PC-9 (cell line): ENCODE data around the gene PET100. TPM values are rescaled to one million over a fixed set of nuclear protein-coding genes. Genes with fewer than 3 reads are reported as not detected.

Source experiments
- BruUV-seq: library from RNA; stranded (reverse); fragments of 400-500 nt; replicated peaks from 2 replicates; lab custom pipeline; 2021; lab: Mats Ljungman, UMichigan
- CTCF ChIA-PET: fragments of 300-600 bp; sonication (Branson Sonifier 250); formaldehyde crosslinking; loops from one replicate; lab custom pipeline; 2022; ENCODE audit warnings: antibody characterized with exemption; lab: Charles Lee
- POLR2A ChIA-PET: fragments of 300-600 bp; sonication (Branson Sonifier 250); formaldehyde crosslinking; loops from one replicate; lab custom pipeline; 2022; ENCODE audit warnings: antibody characterized with exemption; ENCODE audit not compliant: unreplicated experiment; lab: Charles Lee
- DNase-seq, 2 experiments: peaks; one replicate each; pipeline versions ENCODE4 v3.0.0 to v3.0.0-alpha.2; 2015 to 2022; ENCODE audit warnings: mixed read lengths in 1 of 2
- H2AFZ ChIP-seq: fragments of 200-600 bp; sonication (generic); 2 replicates; pipeline ENCODE4 v1.8.1; 2017; ENCODE audit warnings: antibody characterized with exemption
- H3F3A ChIP-seq: fragments of 200-600 bp; sonication (generic); 2 replicates; pipeline ENCODE4 v1.8.1; 2017; ENCODE audit warnings: antibody characterized with exemption, mild to moderate bottlenecking, low read depth; ENCODE audit not compliant: insufficient read depth
- H3K27ac ChIP-seq: fragments of 200-600 bp; sonication (generic); 2 replicates; pipeline ENCODE4 v1.6.1; 2016; ENCODE audit warnings: mixed run types
- H3K27me3 ChIP-seq: fragments of 200-600 bp; sonication (generic); 2 replicates; pipeline ENCODE4 v1.6.1; 2016; ENCODE audit warnings: low read depth, mixed run types; ENCODE audit not compliant: insufficient read depth
- H3K36me3 ChIP-seq: fragments of 200-600 bp; sonication (generic); 2 replicates; pipeline ENCODE4 v1.6.1; 2016; ENCODE audit warnings: low read depth, mixed run types
- H3K4me1 ChIP-seq: fragments of 200-600 bp; sonication (generic); replicated peaks from 2 replicates; pipeline ENCODE4 v1.6.1; 2016; ENCODE audit warnings: mixed run types; ENCODE audit not compliant: insufficient read depth
- H3K4me2 ChIP-seq: fragments of 200-600 bp; sonication (generic); 2 replicates; pipeline ENCODE4 v1.6.1; 2017; ENCODE audit warnings: mixed run types
- H3K4me3 ChIP-seq: fragments of 200-600 bp; sonication (generic); 2 replicates; pipeline ENCODE4 v1.6.1; 2016; ENCODE audit warnings: mixed run types
- H3K79me2 ChIP-seq: fragments of 200-600 bp; sonication (generic); 2 replicates; pipeline ENCODE4 v1.6.1; 2017; ENCODE audit warnings: low read depth, mixed run types
- H3K9me2 ChIP-seq: fragments of 200-600 bp; sonication (generic); 2 replicates; pipeline ENCODE4 v1.8.1; 2017; ENCODE audit warnings: mild to moderate bottlenecking; ENCODE audit not compliant: insufficient read depth
- H3K9me3 ChIP-seq: fragments of 200-600 bp; sonication (generic); 2 replicates; pipeline ENCODE4 v1.8.1; 2016; ENCODE audit warnings: low read depth; ENCODE audit not compliant: insufficient read depth
- H4K20me1 ChIP-seq: fragments of 200-600 bp; sonication (generic); 2 replicates; pipeline ENCODE4 v1.8.1; 2017; ENCODE audit not compliant: insufficient read depth
- CTCF ChIP-seq: fragments of 200-600 bp; sonication (generic); conservative IDR thresholded peaks from 2 replicates; pipeline ENCODE4 v1.6.1; 2017; ENCODE audit warnings: mixed run types, antibody characterized with exemption, mild to moderate bottlenecking, moderate library complexity
- EZH2 ChIP-seq: fragments of 200-600 bp; sonication (generic); IDR thresholded peaks from 2 replicates; pipeline ENCODE4 v1.8.0; 2017; ENCODE audit warnings: antibody characterized with exemption, low read depth
- intact Hi-C: fragments of 100-400 bp; cut with micrococcal nuclease; formaldehyde crosslinking; loops from one replicate; pipeline ENCODE4 v1.10.0; 2022; ENCODE audit not compliant: unreplicated experiment
- total RNA-seq: library from RNA; stranded (reverse); gene quantifications from 2 replicates; pipeline ENCODE4 v1.2.3, GENCODE V29; 2021

PET100 gene
- total RNA-seq, 1 experiment from 2014 or later, result 149 TPM

GRCh38 chr19:7644550-7644877 lies 14.9 kb downstream of the PET100 start:
- no peak overlapping the region for H2AFZ ChIP-seq
- H3K27ac ChIP-seq, result no peak overlapping the region
- no peaks in the 10 kb centered on the region for H3K4me1 ChIP-seq
- H3K9me2 ChIP-seq, result no peaks in the 10 kb centered on the region
- CTCF ChIA-PET, result no interaction called here
- no TSS peak for BruUV-seq
- DNase-seq, result no peak
- TF ChIP-seq EZH2 (no peak), CTCF (no peak)
- H3K4me2 ChIP-seq, result no peak overlapping the region
- 0 out of 2 replicates have a peak, but pooled peaks cover 11% of the 10 kb centered on the region for H3K79me2 ChIP-seq
- H4K20me1 ChIP-seq, result peaks cover 9% of the 10 kb centered on the region; the same call in 1 of the 2 replicates
- no peaks in the 10 kb centered on the region; the same call in 1 of the 2 replicates for H3K9me3 ChIP-seq
- POLR2A ChIA-PET, result interaction anchor here (0.6 kb wide), 1 partner anchor 17 kb away, joined by 4 read pairs; no protein-coding TSS in a partner anchor
- no peaks in the 10 kb centered on the region for H3K36me3 ChIP-seq
- peaks cover 37% of the 10 kb centered on the region for H3F3A ChIP-seq
- H3K4me3 ChIP-seq, result no peak overlapping the region
- H3K27me3 ChIP-seq, result no peaks in the 10 kb centered on the region
- intact Hi-C loops, result no loop called here

GRCh38 chr19:7645163-7645562 lies 15.6 kb downstream of the PET100 start:
- CTCF ChIA-PET, result no interaction called here
- intact Hi-C loops, result no loop called here

GRCh38 chr19:7645656-7646425 lies 16.2 kb downstream of the PET100 start:
- Histone ChIP-seq H2AFZ (no peak overlapping the region), H3K9me2 (no peaks in the 10 kb centered on the region), H4K20me1 (0 out of 2 replicates have a peak, but pooled peaks cover 2% of the 10 kb centered on the region), H3K79me2 (no peaks in the 10 kb centered on the region), H3K4me3 (no peak overlapping the region), H3K27ac (no peak overlapping the region), H3K4me2 (no peak overlapping the region), H3K27me3 (no peaks in the 10 kb centered on the region), H3K36me3 (no peaks in the 10 kb centered on the region), H3K9me3 (no peaks in the 10 kb centered on the region), H3K4me1 (no peaks in the 10 kb centered on the region), H3F3A (peaks cover 25% of the 10 kb centered on the region)
- POLR2A ChIA-PET, result no interaction called here
- no TSS peak for BruUV-seq
- CTCF ChIA-PET, result no interaction called here
- no peak for TF ChIP-seq CTCF
- TF ChIP-seq EZH2, result no peak
- intact Hi-C loops, result no loop called here
- DNase-seq, result no peak

More at GRCh38 chr19:7645163-7645562, 15.6 kb downstream of the PET100 start:
- Histone ChIP-seq H3K79me2 (0 out of 2 replicates have a peak, but pooled peaks cover 5% of the 10 kb centered on the region), H2AFZ (no peak overlapping the region), H4K20me1 (0 out of 2 replicates have a peak, but pooled peaks cover 4% of the 10 kb centered on the region), H3K27me3 (no peaks in the 10 kb centered on the region), H3K36me3 (no peaks in the 10 kb centered on the region), H3K4me3 (no peak overlapping the region), H3K27ac (no peak overlapping the region), H3F3A (peaks cover 32% of the 10 kb centered on the region), H3K4me1 (no peaks in the 10 kb centered on the region), H3K9me2 (no peaks in the 10 kb centered on the region), H3K4me2 (no peak overlapping the region), H3K9me3 (no peaks in the 10 kb centered on the region)
- no TSS peak for BruUV-seq
- POLR2A ChIA-PET, result no interaction called here
- DNase-seq, result no peak
- TF ChIP-seq CTCF (no peak), EZH2 (no peak)
